Mucosa of rectum (tissue), 2 donors: ENCODE measurements around the gene AGBL4.

Experiments used
- H3K27ac ChIP-seq, 2 donors: one replicate each; pipeline ENCODE4 v1.7.0; 2013; ENCODE audit warnings: inconsistent platforms in 2 of 2, low read depth in 2 of 2, low read length in 2 of 2
- H3K27me3 ChIP-seq, 2 donors: one replicate each; pipeline ENCODE4 v1.7.0; 2013; ENCODE audit warnings: low read length in 2 of 2; ENCODE audit not compliant: control insufficient read depth in 2 of 2, insufficient read depth in 2 of 2
- H3K36me3 ChIP-seq, 2 donors: one replicate each; pipeline ENCODE4 v1.7.0; 2013; ENCODE audit warnings: low read length in 2 of 2; ENCODE audit not compliant: control insufficient read depth in 2 of 2, insufficient read depth in 2 of 2
- H3K4me1 ChIP-seq, 2 donors: one replicate each; pipeline ENCODE4 v1.7.0; 2013; ENCODE audit warnings: low read length in 2 of 2, mild to moderate bottlenecking in 1 of 2; ENCODE audit not compliant: control insufficient read depth in 2 of 2, insufficient read depth in 2 of 2
- H3K4me3 ChIP-seq, 2 donors: one replicate each; pipeline ENCODE4 v1.7.0; 2013; ENCODE audit warnings: low read length in 2 of 2
- H3K9ac ChIP-seq, 2 donors: one replicate each; pipeline ENCODE4 v1.7.0; 2013; ENCODE audit warnings: low read length in 2 of 2, low read depth in 1 of 2, mild to moderate bottlenecking in 1 of 2
- H3K9me3 ChIP-seq, 2 donors: one replicate each; pipeline ENCODE4 v1.7.0; 2013; ENCODE audit warnings: low read length in 2 of 2; ENCODE audit not compliant: control insufficient read depth in 2 of 2
- donor health status: healthy.
- donor health status: Normal muscosa, but diverticular disease.

The AGBL4 gene

DNA sequence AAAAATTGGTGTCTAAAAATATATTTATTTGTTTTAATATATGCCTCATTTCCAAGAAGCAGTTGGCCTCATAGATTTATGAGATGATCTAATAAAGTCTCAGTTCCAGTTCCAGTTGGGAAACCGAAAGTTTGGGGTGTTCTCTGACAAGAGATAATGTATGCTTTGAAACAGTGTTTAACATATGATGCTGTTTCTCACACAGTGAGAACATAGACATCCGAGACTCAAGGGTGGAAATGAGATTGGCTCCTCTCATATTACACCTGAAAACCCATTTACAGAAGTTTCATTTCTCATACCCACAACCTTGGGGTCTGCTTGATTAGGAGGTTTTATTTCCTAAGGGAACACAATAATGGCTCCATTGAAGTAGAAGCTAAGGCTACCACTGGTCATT lies 1046.5 kb downstream of the AGBL4 start:
- H3K27me3 ChIP-seq, result no peaks in the 10 kb centered on the region
- no peaks in the 10 kb centered on the region for H3K9me3 ChIP-seq
- H3K4me1 ChIP-seq, result no peaks in the 10 kb centered on the region
- no peak overlapping the region for H3K27ac ChIP-seq
- H3K4me3 ChIP-seq, result no peak overlapping the region
- no peak overlapping the region for H3K9ac ChIP-seq
- H3K36me3 ChIP-seq, result no peaks in the 10 kb centered on the region

DNA sequence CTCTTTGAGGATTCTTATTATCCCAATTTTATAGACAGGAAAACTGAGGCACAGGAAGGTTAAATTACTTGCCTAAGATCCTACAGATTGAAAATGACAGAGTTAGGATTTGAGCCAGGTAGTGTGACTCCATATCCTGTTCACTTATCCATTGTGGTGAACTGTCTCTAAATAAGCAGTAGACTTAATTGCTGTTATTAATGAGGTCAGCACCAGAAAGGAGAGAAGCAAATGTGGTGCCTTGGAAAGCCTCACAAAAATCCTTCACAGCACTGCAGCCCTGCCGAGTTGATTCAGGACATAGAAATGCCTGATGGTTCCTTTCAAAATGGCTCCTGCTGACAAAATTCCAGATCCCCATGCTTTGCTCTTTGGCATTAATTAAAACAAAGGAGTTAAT lies 1053.8 kb downstream of the AGBL4 start:
- Histone ChIP-seq H3K36me3 (no peaks in the 10 kb centered on the region), H3K4me1 (no peaks in the 10 kb centered on the region), H3K27ac (no peak overlapping the region), H3K4me3 (no peak overlapping the region), H3K9me3 (no peaks in the 10 kb centered on the region), H3K9ac (no peak overlapping the region), H3K27me3 (no peaks in the 10 kb centered on the region)

DNA sequence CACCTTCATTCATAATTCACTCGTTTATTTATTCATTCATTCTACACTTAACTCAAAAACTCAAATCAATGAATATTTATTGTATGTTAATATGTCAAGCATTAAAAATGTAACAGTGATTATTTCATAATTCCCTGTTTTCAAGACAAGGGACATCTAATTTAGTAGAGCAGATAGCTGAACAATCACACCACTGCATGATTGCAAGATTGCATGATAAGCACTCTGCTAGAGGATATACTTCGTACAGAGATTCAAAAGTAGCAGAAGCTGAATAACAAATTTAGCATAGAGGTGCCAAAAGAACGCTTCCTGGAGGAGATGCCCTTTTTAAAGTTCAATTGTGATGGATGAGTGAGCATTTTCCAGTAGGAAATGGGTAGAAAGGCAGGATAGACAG lies 1056.4 kb downstream of the AGBL4 start:
- H3K27me3 ChIP-seq, result no peaks in the 10 kb centered on the region
- H3K36me3 ChIP-seq, result no peaks in the 10 kb centered on the region
- H3K4me3 ChIP-seq, result no peak overlapping the region
- H3K27ac ChIP-seq, result no peak overlapping the region
- no peaks in the 10 kb centered on the region for H3K4me1 ChIP-seq
- H3K9ac ChIP-seq, result no peak overlapping the region
- H3K9me3 ChIP-seq, result no peaks in the 10 kb centered on the region

DNA sequence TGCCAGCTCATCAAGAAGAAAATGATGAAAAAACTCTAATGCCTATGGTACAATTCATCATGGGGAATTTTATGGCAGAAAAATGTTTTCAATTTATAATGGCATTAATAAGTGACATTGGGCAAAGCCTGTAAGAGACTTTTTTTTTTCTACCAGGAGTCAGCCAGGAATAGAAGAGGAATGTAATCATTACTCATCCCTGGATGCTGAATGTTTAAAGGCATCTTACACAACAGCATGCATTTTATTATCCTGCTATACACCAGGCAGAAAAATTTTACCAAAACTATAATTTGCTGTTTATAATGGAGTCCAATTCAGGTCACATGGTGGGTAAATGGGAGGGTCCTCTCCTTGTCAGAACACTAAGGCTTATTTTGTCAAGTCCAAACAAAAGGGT lies 1057.2 kb downstream of the AGBL4 start:
- no peaks in the 10 kb centered on the region for H3K4me1 ChIP-seq

DNA sequence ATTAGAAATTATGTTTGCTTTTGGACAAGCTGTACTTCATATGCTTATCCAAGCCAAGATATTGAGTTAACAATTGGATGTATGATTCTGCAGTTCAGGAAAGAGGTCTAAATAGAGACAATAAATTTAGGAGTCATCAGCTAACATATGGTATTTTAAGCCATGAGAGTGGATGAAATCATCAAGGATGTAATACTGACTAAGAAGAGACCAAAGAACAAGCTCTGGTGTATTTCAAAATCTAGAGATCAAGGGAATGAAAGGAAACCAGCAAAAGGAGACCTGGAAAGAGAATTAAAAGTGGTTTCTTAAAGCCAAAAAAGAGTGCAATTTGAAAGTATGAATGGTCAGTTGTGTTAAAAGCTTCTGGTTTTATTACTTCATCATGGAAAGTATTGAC lies 1063.4 kb downstream of the AGBL4 start:
- no peaks in the 10 kb centered on the region for H3K36me3 ChIP-seq
- H3K4me1 ChIP-seq, result no peaks in the 10 kb centered on the region
- no peak overlapping the region for H3K9ac ChIP-seq
- H3K27me3 ChIP-seq, result no peaks in the 10 kb centered on the region
- no peaks in the 10 kb centered on the region for H3K9me3 ChIP-seq
- no peak overlapping the region for H3K4me3 ChIP-seq
- no peak overlapping the region for H3K27ac ChIP-seq

More for the DNA sequence above, 1057.2 kb downstream of the AGBL4 start:
- Histone ChIP-seq H3K4me3 (no peak overlapping the region), H3K27ac (no peak overlapping the region), H3K9ac (no peak overlapping the region), H3K27me3 (no peaks in the 10 kb centered on the region), H3K36me3 (no peaks in the 10 kb centered on the region), H3K9me3 (no peaks in the 10 kb centered on the region)

DNA sequence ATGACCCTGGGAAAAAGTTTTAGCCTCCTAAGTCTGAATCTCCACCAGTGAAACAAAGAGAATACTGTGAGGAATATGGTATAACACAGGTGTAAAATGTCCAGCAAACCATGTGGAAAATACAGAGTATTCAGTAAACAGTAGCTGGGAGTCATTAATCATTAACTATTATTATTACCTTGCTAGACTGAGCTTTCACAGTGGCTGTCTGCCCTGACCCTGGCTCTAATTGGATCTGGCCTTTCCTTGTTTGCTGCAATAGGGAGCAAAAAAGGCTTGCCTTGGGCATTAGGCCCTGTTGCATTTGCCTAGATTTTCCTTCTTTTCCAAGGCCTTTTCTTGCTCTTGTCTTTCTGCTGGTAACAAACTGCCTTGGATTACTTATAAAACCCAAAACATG lies 1068.0 kb downstream of the AGBL4 start:
- no peak overlapping the region for H3K4me3 ChIP-seq
- no peaks in the 10 kb centered on the region for H3K4me1 ChIP-seq
- no peaks in the 10 kb centered on the region for H3K27me3 ChIP-seq
- no peaks in the 10 kb centered on the region for H3K36me3 ChIP-seq
- no peak overlapping the region for H3K9ac ChIP-seq
- no peaks in the 10 kb centered on the region for H3K9me3 ChIP-seq
- no peak overlapping the region for H3K27ac ChIP-seq

DNA sequence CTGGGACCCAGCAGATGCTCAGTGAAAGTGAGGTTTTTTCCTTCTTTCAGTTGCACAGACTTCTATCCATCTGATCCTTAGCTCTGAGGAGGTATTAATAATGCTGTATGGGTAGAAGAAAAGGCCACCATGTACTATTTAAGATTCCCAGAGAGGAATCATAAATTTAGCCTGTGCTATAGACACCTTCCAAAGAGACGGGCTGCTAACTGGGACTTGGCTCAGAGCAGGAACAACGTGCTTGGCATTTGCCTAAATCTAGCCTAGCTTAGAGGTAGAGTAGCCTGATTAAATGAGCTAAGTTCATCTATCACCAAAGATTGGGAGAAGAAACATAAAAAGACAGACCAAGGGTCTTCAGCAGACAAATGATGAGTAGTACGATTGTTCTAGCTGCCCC lies 1070.1 kb downstream of the AGBL4 start:
- no peaks in the 10 kb centered on the region for H3K4me1 ChIP-seq
- H3K27ac ChIP-seq, result no peak overlapping the region
- H3K27me3 ChIP-seq, result no peaks in the 10 kb centered on the region
- H3K9ac ChIP-seq, result no peak overlapping the region
- H3K4me3 ChIP-seq, result no peak overlapping the region
- no peaks in the 10 kb centered on the region for H3K36me3 ChIP-seq
- no peaks in the 10 kb centered on the region for H3K9me3 ChIP-seq

- Histone ChIP-seq H3K27ac (no peak overlapping the region), H3K36me3 (no peaks in the 10 kb centered on the region), H3K4me3 (no peak overlapping the region), H3K9ac (no peak overlapping the region), H3K9me3 (no peaks in the 10 kb centered on the region), H3K4me1 (no peaks in the 10 kb centered on the region), H3K27me3 (no peaks in the 10 kb centered on the region)
Measured at GRCh38 chr1:48948562-48948961, 1075.2 kb downstream of the AGBL4 start.

GRCh38 chr1:48947761-48948537 lies 1075.8 kb downstream of the AGBL4 start:
- Histone ChIP-seq H3K27me3 (no peaks in the 10 kb centered on the region), H3K36me3 (no peaks in the 10 kb centered on the region), H3K4me3 (no peak overlapping the region), H3K27ac (no peak overlapping the region), H3K9me3 (no peaks in the 10 kb centered on the region), H3K4me1 (no peaks in the 10 kb centered on the region), H3K9ac (no peak overlapping the region)

- no peaks in the 10 kb centered on the region for H3K4me1 ChIP-seq
- H3K9ac ChIP-seq, result no peak overlapping the region
- no peaks in the 10 kb centered on the region for H3K36me3 ChIP-seq
- no peak overlapping the region for H3K27ac ChIP-seq
- no peaks in the 10 kb centered on the region for H3K27me3 ChIP-seq
- no peaks in the 10 kb centered on the region for H3K9me3 ChIP-seq
- H3K4me3 ChIP-seq, result no peak overlapping the region
Measured at GRCh38 chr1:48946070-48946469, 1077.7 kb downstream of the AGBL4 start.
